ENCODE data around the gene NUDT2. TPM values are rescaled to one million over a fixed set of nuclear protein-coding genes. Genes with fewer than 3 reads are reported as not detected.
A peak's percentile ranks its signal among the peaks of the same experiment; 100 is the strongest.
"Not testable (repeated sequence)": the region's sequence is repeated elsewhere in the genome, so short reads cannot be mapped to it uniquely, and the experiment has no call there.

The NUDT2 gene
- total RNA-seq, 1 donor from 2014 or later, result 16.8 TPM

DNA sequence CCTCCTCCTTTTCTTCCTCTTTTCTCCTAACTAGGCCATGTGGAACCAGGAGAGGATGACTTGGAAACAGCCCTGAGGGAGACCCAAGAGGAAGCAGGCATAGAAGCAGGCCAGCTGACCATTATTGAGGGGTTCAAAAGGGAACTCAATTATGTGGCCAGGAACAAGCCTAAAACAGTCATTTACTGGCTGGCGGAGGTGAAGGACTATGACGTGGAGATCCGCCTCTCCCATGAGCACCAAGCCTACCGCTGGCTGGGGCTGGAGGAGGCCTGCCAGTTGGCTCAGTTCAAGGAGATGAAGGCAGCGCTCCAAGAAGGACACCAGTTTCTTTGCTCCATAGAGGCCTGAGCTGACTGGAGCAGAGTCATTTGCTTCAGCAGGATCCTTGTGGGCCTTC is 13.7 kb downstream of the NUDT2 start:
- DNase-seq (ENCODE audit: low spot score), result no peak
- H3K4me3 Mint-ChIP-seq (ENCODE audit: unreplicated experiment), result no peak overlapping the region
- H3K4me1 Mint-ChIP-seq (ENCODE audit: unreplicated experiment), result peaks cover 14% of the 10 kb centered on the region
- peaks cover 2% of the 10 kb centered on the region for H3K27me3 Mint-ChIP-seq (ENCODE audit: unreplicated experiment)
- TF ChIP-seq, protein P1, sequence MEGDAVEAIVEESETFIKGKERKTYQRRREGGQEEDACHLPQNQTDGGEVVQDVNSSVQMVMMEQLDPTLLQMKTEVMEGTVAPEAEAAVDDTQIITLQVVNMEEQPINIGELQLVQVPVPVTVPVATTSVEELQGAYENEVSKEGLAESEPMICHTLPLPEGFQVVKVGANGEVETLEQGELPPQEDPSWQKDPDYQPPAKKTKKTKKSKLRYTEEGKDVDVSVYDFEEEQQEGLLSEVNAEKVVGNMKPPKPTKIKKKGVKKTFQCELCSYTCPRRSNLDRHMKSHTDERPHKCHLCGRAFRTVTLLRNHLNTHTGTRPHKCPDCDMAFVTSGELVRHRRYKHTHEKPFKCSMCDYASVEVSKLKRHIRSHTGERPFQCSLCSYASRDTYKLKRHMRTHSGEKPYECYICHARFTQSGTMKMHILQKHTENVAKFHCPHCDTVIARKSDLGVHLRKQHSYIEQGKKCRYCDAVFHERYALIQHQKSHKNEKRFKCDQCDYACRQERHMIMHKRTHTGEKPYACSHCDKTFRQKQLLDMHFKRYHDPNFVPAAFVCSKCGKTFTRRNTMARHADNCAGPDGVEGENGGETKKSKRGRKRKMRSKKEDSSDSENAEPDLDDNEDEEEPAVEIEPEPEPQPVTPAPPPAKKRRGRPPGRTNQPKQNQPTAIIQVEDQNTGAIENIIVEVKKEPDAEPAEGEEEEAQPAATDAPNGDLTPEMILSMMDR (IDR thresholded peaks at IDR 0.05; ENCODE audit: unreplicated experiment), result no peak
- H3K36me3 Mint-ChIP-seq (ENCODE audit: low read depth, unreplicated experiment), result peaks cover 6% of the 10 kb centered on the region
- H3K27ac Mint-ChIP-seq (ENCODE audit: unreplicated experiment), result no peak overlapping the region
- H3K9me3 Mint-ChIP-seq (ENCODE audit: unreplicated experiment), result no peaks in the 10 kb centered on the region

DNA sequence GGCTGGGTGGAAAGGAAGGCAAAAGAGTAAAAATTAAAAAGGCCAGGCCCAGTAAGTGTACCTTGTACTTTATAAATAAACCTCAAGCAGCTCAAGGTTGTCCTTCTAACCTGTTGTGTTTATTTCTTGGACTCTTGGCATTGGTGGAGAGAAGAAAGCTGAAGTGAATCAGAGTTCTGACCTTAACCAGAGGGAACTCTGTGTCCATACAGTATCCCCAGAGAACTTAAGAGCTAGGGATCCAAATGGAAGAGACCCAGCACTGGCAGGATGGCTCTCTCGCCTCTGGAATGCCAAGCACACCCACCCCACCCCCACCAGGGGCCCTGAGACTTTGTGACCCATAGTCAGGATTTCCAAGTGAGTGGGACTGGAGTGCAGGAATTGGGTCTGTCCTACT is 14.2 kb downstream of the NUDT2 start:
- Mint-ChIP-seq H3K4me3 (ENCODE audit: unreplicated experiment) (no peak overlapping the region), H3K27ac (ENCODE audit: unreplicated experiment) (no peak overlapping the region), H3K36me3 (ENCODE audit: low read depth, unreplicated experiment) (peaks cover 6% of the 10 kb centered on the region), H3K27me3 (ENCODE audit: unreplicated experiment) (peaks cover 2% of the 10 kb centered on the region), H3K9me3 (ENCODE audit: unreplicated experiment) (no peaks in the 10 kb centered on the region), H3K4me1 (ENCODE audit: unreplicated experiment) (peaks cover 14% of the 10 kb centered on the region)
- TF ChIP-seq, protein P1 (IDR thresholded peaks at IDR 0.05; ENCODE audit: unreplicated experiment), result no peak
- DNase-seq (ENCODE audit: low spot score), result no peak

DNA sequence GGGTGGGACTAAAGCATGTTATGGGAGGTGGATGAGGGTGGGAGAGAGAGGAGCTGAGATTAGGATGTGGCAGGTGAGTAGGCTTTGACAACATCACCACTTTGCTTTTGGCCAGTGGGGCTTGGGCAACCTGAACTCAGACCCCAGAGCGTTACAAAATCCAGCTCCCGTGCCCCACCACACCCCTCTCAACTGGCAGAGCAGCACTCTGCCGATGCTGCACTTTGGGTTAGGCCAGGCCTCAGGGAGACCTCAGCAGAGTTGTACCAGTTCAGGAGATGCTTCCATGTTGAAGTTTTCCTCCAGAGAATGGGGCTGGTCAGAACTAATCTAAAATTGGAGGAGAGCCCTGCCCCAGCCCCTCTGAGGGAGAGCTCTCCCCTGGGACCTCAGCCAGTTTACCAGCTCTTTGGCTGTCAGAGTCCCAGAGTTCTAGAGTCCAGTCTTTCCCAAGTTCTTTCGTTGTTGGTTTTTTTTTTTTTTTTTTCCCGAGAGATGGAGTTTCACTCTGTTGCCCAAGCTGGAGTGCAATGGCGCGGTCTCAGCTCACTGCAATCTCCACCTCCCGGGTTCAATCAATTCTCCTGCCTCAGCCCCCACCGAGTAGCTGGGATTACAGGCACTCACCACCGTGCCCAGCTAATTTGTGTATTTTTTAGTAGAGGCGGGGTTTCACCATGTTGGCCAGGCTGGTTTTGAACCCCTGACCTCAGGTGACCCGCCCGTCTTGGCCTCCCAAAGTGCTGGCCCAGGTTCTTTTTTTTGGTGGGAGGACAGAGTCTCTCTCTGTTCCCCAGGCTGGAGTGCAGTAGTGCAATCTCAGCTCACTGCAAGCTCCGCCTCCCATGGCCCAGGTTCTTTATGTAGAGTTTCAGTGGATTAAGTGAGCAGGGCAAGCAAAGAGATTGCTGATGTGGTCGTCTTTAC is 17.8 kb downstream of the NUDT2 start:
- no peak overlapping the region for H3K27ac Mint-ChIP-seq (ENCODE audit: unreplicated experiment)
- peaks cover 7% of the 10 kb centered on the region for H3K4me1 Mint-ChIP-seq (ENCODE audit: unreplicated experiment)
- H3K27me3 Mint-ChIP-seq (ENCODE audit: unreplicated experiment), result no peaks in the 10 kb centered on the region
- H3K9me3 Mint-ChIP-seq (ENCODE audit: unreplicated experiment), result no peaks in the 10 kb centered on the region
- TF ChIP-seq, protein P1 (IDR thresholded peaks at IDR 0.05; ENCODE audit: unreplicated experiment), result no peak
- DNase-seq (ENCODE audit: low spot score), result no peak
- H3K4me3 Mint-ChIP-seq (ENCODE audit: unreplicated experiment), result no peak overlapping the region
- peaks cover 3% of the 10 kb centered on the region for H3K36me3 Mint-ChIP-seq (ENCODE audit: low read depth, unreplicated experiment)

DNA sequence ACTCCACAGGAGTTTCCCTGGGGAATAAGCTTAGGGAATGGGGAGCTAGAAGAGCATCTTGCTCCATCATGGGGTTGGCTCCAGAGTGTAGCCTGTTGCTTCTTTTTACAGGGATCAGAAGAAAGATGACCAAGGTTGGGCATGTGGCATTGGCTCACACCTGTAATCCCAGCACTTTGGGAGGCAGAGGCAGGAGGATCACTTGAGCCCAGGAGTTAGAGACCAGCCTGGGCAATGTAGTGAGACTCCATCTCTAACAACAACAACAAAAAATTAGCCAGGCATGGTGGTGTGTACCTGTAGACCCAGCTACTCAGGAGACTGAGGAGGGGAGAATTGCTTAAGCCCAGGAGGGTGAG is 18.4 kb downstream of the NUDT2 start:
- H3K36me3 Mint-ChIP-seq (ENCODE audit: low read depth, unreplicated experiment), result peaks cover 3% of the 10 kb centered on the region
- TF ChIP-seq, protein P1 (IDR thresholded peaks at IDR 0.05; ENCODE audit: unreplicated experiment), result no peak
- no peaks in the 10 kb centered on the region for H3K27me3 Mint-ChIP-seq (ENCODE audit: unreplicated experiment)
- H3K27ac Mint-ChIP-seq (ENCODE audit: unreplicated experiment), result no peak overlapping the region
- H3K4me3 Mint-ChIP-seq (ENCODE audit: unreplicated experiment), result no peak overlapping the region
- no peaks in the 10 kb centered on the region for H3K9me3 Mint-ChIP-seq (ENCODE audit: unreplicated experiment)
- peaks cover 4% of the 10 kb centered on the region for H3K4me1 Mint-ChIP-seq (ENCODE audit: unreplicated experiment)
- no peak for DNase-seq (ENCODE audit: low spot score)

DNA sequence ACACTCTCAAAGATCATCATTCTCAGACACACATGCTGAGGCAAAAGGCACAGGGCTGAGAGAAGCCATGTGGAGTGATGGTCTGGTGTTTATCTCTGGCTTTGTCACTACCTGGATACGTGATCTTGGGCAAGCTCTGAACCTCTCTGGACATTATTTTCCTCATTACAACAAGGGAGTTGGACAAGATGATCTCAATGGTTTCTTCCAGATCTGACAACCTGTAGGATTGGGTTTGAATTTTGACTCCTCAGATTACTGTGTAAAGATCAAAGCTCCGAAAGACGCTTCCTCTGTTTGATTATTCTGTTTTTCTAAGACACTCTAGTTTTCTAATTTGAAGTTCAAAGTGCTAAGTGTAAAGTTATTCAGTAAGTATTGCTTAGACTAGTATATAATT is 20.0 kb downstream of the NUDT2 start:
- H3K9me3 Mint-ChIP-seq (ENCODE audit: unreplicated experiment), result no peaks in the 10 kb centered on the region
- peaks cover 3% of the 10 kb centered on the region for H3K36me3 Mint-ChIP-seq (ENCODE audit: low read depth, unreplicated experiment)
- H3K4me3 Mint-ChIP-seq (ENCODE audit: unreplicated experiment), result peak overlapping the region; percentile 27
- no peaks in the 10 kb centered on the region for H3K27me3 Mint-ChIP-seq (ENCODE audit: unreplicated experiment)
- H3K27ac Mint-ChIP-seq (ENCODE audit: unreplicated experiment), result peak overlapping the region; percentile 54
- no peak for DNase-seq (ENCODE audit: low spot score)
- peaks cover 4% of the 10 kb centered on the region for H3K4me1 Mint-ChIP-seq (ENCODE audit: unreplicated experiment)
- TF ChIP-seq, protein P1 (IDR thresholded peaks at IDR 0.05; ENCODE audit: unreplicated experiment), result no peak

DNA sequence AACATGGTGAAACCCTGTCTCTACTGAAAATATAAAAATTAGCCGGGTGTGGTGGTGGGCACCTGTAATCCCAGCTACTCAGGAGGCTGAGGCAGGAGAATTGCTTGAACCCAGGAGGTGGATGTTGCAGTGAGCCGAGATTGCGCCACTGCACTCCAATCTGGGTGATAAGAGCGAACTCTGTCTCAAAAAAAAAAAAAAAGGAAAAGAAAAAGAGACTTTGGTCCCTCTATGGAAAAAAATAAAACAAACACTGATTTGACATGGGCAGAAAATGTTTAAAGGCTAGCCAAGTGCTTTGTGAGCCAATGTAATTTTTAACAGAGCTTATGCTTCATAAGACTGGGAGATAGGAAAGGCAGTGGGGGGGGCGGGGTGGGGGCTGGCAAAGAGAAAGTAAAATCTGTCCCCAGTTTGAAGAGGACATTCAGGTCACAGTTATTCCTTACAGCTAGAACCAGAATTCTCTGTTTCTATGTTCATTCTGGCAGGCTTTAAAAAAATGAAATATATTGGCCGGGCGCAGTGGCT is 22.8 kb downstream of the NUDT2 start:
- not testable (repeated sequence) for H3K4me1 Mint-ChIP-seq (ENCODE audit: unreplicated experiment)

DNA sequence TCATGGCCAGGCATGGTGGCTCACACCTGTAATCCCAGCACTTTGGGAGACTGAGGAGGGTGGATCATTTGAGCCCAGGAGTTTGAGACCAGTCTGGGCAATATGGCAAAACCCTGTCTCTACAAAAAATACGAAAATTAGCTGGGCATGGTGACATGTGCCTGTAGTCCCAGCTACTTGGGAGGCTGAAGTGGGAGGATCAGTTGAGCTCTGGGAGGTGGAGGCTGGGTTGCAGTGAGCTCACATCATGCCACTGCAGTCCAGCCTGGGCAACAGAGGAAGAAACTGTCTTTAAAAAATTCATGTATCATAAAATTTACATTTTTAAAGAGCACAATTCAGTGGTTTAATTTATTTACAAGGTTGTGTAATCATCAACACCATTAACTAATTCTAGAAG is 23.6 kb downstream of the NUDT2 start:
- not testable (repeated sequence) for H3K27me3 Mint-ChIP-seq (ENCODE audit: unreplicated experiment); H3K4me1 Mint-ChIP-seq (ENCODE audit: unreplicated experiment); DNase-seq (ENCODE audit: low spot score); H3K9me3 Mint-ChIP-seq (ENCODE audit: unreplicated experiment); H3K27ac Mint-ChIP-seq (ENCODE audit: unreplicated experiment); H3K4me3 Mint-ChIP-seq (ENCODE audit: unreplicated experiment)
- peaks cover 19% of the 10 kb centered on the region for H3K36me3 Mint-ChIP-seq (ENCODE audit: low read depth, unreplicated experiment)

More for the DNA sequence above, 22.8 kb downstream of the NUDT2 start:
- not testable (repeated sequence) for H3K4me3 Mint-ChIP-seq (ENCODE audit: unreplicated experiment); H3K27me3 Mint-ChIP-seq (ENCODE audit: unreplicated experiment); H3K9me3 Mint-ChIP-seq (ENCODE audit: unreplicated experiment); H3K27ac Mint-ChIP-seq (ENCODE audit: unreplicated experiment); DNase-seq (ENCODE audit: low spot score)
- peaks cover 13% of the 10 kb centered on the region for H3K36me3 Mint-ChIP-seq (ENCODE audit: low read depth, unreplicated experiment)

All from endothelial cell (in vitro differentiated cells).